OCI-LY1 (cell line): ENCODE data around the gene BCR.

ENCODE experiments used
- H2AFZ ChIP-seq: fragments of 200-600 bp; sonication (generic), shearing (Covaris generic); 2 replicates; pipeline ENCODE4 v1.6.0; 2014; ENCODE audit warnings: antibody characterized with exemption, mild to moderate bottlenecking, low read length
- H3F3A ChIP-seq: fragments of 200-600 bp; sonication (generic), shearing (Covaris generic); 2 replicates; pipeline ENCODE4 v1.6.0; 2014; ENCODE audit warnings: mild to moderate bottlenecking, antibody characterized with exemption, low read length, moderate library complexity; ENCODE audit not compliant: insufficient read depth
- H3K27ac ChIP-seq: fragments of 200-600 bp; sonication (generic); 2 replicates; pipeline ENCODE4 v1.5.1; 2014; ENCODE audit warnings: low read length, mixed run types, mild to moderate bottlenecking, low read depth; ENCODE audit not compliant: poor library complexity, severe bottlenecking
- H3K27me3 ChIP-seq: fragments of 200-600 bp; sonication (generic); 2 replicates; pipeline ENCODE4 v1.6.0; 2014; ENCODE audit warnings: antibody characterized with exemption, mild to moderate bottlenecking, low read length, moderate library complexity; ENCODE audit not compliant: insufficient read depth
- H3K36me3 ChIP-seq: fragments of 200-600 bp; sonication (generic); 2 replicates; pipeline ENCODE4 v1.6.1; 2014; ENCODE audit warnings: mild to moderate bottlenecking, antibody characterized with exemption, low read length, moderate library complexity, mixed read lengths; ENCODE audit not compliant: insufficient read depth
- H3K4me1 ChIP-seq: fragments of 200-600 bp; sonication (generic); 2 replicates; pipeline ENCODE4 v1.5.1; 2014; ENCODE audit warnings: mild to moderate bottlenecking, low read length, moderate library complexity; ENCODE audit not compliant: insufficient read depth, severe bottlenecking
- H3K4me2 ChIP-seq: fragments of 200-600 bp; sonication (generic), shearing (Covaris generic); 2 replicates; pipeline ENCODE4 v1.6.1; 2014; ENCODE audit warnings: low read length
- H3K4me3 ChIP-seq: fragments of 200-600 bp; sonication (generic); 2 replicates; pipeline ENCODE4 v1.5.1; 2014; ENCODE audit warnings: low read length, low read depth, mild to moderate bottlenecking, mixed read lengths; ENCODE audit not compliant: poor library complexity, severe bottlenecking
- H3K79me2 ChIP-seq: fragments of 200-600 bp; shearing (Covaris generic); 2 replicates; pipeline ENCODE4 v1.6.1; 2016; ENCODE audit warnings: mixed run types, low read length, mixed read lengths; ENCODE audit not compliant: insufficient read depth
- H3K9ac ChIP-seq: fragments of 200-600 bp; sonication (generic), shearing (Covaris generic); 2 replicates; pipeline ENCODE4 v1.6.1; 2014; ENCODE audit warnings: mild to moderate bottlenecking, low read length, mixed read lengths
- H3K9me2 ChIP-seq: fragments of 200-600 bp; sonication (generic), shearing (Covaris generic); 2 replicates; pipeline ENCODE4 v1.6.1; 2014; ENCODE audit warnings: low read depth, mild to moderate bottlenecking, low read length, mixed read lengths
- H3K9me3 ChIP-seq: fragments of 200-600 bp; shearing (Covaris generic); 2 replicates; pipeline ENCODE4 v1.6.1; 2014; ENCODE audit warnings: low read length, mixed read lengths
- H4K20me1 ChIP-seq: fragments of 200-600 bp; sonication (generic), shearing (Covaris generic); 2 replicates; pipeline ENCODE4 v1.6.0; 2016; ENCODE audit warnings: mild to moderate bottlenecking, low read length; ENCODE audit not compliant: insufficient read depth
- EZH2 ChIP-seq: fragments of 200-600 bp; sonication (generic), shearing (Covaris generic); IDR thresholded peaks from 2 replicates; pipeline ENCODE4 v1.8.0; 2017; ENCODE audit warnings: borderline replicate concordance, mixed run types, mild to moderate bottlenecking, antibody characterized with exemption, low read length, moderate library complexity, mixed read lengths
- TF ChIP-seq, protein P1 (sequence below): fragments of 200-600 bp; sonication (generic), shearing (Covaris generic); IDR thresholded peaks from 2 replicates; pipeline ENCODE4 v1.5.1; 2017; ENCODE audit warnings: mild to moderate bottlenecking, antibody characterized with exemption, low read length, moderate library complexity, mixed read lengths

Gene BCR

DNA sequence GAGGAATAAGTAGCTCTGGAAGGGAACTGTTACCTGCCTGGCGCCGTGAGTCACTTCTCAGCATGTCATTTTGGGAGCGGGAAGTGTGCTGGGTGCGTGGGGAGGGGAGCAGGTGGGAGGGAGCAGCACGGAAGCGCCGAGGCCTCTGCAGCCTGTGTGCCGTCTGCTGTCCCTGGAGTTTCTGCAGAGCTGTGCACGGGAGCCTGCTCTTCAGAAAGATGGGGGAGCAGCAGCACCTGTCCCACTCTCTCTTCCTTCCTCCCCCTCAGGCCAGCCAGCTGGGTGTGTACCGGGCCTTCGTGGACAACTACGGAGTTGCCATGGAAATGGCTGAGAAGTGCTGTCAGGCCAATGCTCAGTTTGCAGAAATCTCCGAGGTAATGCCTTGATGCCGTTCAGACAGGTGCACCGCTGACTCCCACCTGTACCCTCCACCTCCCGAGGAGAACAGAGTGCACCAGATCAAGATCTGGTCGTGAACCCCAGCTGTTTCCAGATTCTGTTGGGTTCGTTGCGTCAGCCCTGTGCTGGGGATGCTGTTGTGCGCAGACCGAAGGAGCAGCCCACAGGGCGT lies 87.9 kb downstream of the BCR start:
- Histone ChIP-seq H3K9me3 (no peaks in the 10 kb centered on the region), H2AFZ (no peak overlapping the region), H3K4me3 (peak overlapping the region; percentile 20), H4K20me1 (no peaks in the 10 kb centered on the region), H3K27ac (peak overlapping the region; percentile 97), H3F3A (peaks cover 17% of the 10 kb centered on the region), H3K36me3 (peaks cover 74% of the 10 kb centered on the region), H3K9me2 (no peaks in the 10 kb centered on the region), H3K9ac (peak overlapping the region; percentile 51; the same call in 1 of the 2 replicates), H3K4me1 (peaks cover 84% of the 10 kb centered on the region), H3K4me2 (peak overlapping the region; percentile 57), H3K79me2 (0 out of 2 replicates have a peak, but pooled peaks cover 4% of the 10 kb centered on the region), H3K27me3 (no peaks in the 10 kb centered on the region)
- TF ChIP-seq, protein P1, sequence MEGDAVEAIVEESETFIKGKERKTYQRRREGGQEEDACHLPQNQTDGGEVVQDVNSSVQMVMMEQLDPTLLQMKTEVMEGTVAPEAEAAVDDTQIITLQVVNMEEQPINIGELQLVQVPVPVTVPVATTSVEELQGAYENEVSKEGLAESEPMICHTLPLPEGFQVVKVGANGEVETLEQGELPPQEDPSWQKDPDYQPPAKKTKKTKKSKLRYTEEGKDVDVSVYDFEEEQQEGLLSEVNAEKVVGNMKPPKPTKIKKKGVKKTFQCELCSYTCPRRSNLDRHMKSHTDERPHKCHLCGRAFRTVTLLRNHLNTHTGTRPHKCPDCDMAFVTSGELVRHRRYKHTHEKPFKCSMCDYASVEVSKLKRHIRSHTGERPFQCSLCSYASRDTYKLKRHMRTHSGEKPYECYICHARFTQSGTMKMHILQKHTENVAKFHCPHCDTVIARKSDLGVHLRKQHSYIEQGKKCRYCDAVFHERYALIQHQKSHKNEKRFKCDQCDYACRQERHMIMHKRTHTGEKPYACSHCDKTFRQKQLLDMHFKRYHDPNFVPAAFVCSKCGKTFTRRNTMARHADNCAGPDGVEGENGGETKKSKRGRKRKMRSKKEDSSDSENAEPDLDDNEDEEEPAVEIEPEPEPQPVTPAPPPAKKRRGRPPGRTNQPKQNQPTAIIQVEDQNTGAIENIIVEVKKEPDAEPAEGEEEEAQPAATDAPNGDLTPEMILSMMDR: no peak
- TF ChIP-seq EZH2: no peak

DNA sequence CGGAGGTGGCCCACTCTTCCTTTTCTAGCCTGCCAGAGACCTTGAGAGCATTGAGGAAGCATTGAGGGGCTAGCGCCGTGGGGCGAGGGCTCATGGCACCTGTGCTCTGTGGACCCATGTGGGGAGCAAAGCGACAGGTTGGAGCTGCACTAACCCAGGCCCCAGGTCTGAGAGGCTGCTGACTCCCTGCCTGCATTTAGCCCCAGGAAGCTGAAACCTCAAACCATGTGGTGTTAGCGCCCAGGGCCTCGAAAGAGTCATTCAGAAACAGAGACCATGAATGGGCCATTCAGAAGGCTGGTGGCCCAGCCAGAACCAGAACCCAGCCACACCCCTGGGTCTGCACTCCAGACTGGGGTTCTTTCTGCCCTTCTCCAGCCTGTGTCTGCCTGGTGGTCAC lies 88.6 kb downstream of the BCR start:
- Histone ChIP-seq H3K79me2 (0 out of 2 replicates have a peak, but pooled peaks cover 4% of the 10 kb centered on the region), H2AFZ (no peak overlapping the region), H3K4me1 (peaks cover 77% of the 10 kb centered on the region), H3K27me3 (no peaks in the 10 kb centered on the region), H3K9me2 (no peaks in the 10 kb centered on the region), H4K20me1 (no peaks in the 10 kb centered on the region), H3F3A (peaks cover 11% of the 10 kb centered on the region; the same call in 1 of the 2 replicates), H3K27ac (peak overlapping the region; percentile 97), H3K9ac (peak overlapping the region; percentile 51; the same call in 1 of the 2 replicates), H3K36me3 (peaks cover 74% of the 10 kb centered on the region), H3K4me3 (peak overlapping the region; percentile 14), H3K9me3 (no peaks in the 10 kb centered on the region), H3K4me2 (peak overlapping the region; percentile 57)
- TF ChIP-seq, protein P1: no peak
- no peak for TF ChIP-seq EZH2

DNA sequence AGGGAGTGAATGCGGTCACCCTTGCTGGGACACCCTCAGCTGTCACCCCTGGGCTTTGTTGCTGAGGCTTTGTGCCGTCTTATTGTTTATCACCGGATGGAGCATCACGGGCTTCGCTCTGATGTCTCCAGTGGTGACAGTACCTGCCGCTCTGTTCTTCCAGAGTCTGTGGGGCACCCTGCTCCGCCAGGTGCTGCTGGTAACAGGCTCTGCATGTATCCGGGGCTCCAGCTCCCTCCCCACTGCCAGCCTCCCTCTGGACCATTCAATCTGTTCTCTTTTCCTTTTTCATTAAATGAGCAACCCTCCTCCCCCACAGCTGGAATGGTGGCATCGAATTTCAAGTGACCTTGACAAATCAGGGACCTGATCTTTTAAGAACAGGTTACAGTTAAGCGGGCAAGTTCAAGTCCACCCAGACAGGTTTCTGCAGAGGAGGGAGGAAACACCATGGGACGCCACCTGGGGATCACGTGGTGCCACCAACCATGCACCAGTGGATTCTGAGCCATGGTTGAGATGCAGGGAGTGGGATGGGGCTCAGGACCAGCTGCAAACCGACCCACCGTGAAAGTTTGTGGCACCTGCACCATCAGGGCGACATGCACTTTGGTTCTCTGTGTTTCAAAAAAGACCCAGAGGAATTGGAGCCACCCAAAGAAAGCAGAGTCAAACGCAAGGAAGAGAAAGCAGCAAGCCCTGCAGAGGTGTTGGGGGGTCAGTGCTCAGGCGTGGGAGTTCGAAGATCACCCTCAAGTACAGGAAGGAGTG lies 89.3 kb downstream of the BCR start:
- TF ChIP-seq, protein P1: no peak
- TF ChIP-seq EZH2: no peak
- Histone ChIP-seq H3K27me3 (no peaks in the 10 kb centered on the region), H3K4me1 (peaks cover 70% of the 10 kb centered on the region), H3K9me3 (no peaks in the 10 kb centered on the region), H2AFZ (no peak overlapping the region), H3K79me2 (0 out of 2 replicates have a peak, but pooled peaks cover 4% of the 10 kb centered on the region), H3K9ac (peak overlapping the region; percentile 51; the same call in 1 of the 2 replicates), H3K4me3 (peak overlapping the region; percentile 14), H4K20me1 (no peaks in the 10 kb centered on the region), H3K4me2 (peak overlapping the region; percentile 57), H3F3A (peaks cover 10% of the 10 kb centered on the region; the same call in 1 of the 2 replicates), H3K36me3 (peaks cover 75% of the 10 kb centered on the region), H3K27ac (peak overlapping the region; percentile 97), H3K9me2 (no peaks in the 10 kb centered on the region)
